K562 (cell line): ENCODE measurements around the gene WWTR1. TPM values are rescaled to one million over a fixed set of nuclear protein-coding genes. Genes with fewer than 3 reads are reported as not detected.
A peak's percentile ranks its signal among the peaks of the same experiment; 100 is the strongest.

Experiments
- ATAC-seq: fragments of 200-7000 bp; cut with Tn5 transposase; 3 replicates; pipeline ENCODE4 v1.9.1; 2020; ENCODE audit warnings: moderate library complexity
- BruUV-seq: library from RNA; stranded (reverse); fragments of 400-500 nt; replicated peaks from 2 replicates; lab custom pipeline; 2021; lab: Mats Ljungman, UMichigan
- CTCF ChIA-PET: fragments of 300-600 bp; formaldehyde crosslinking; extraction: SDS; loops from one replicate; lab custom pipeline; 2021; ENCODE audit warnings: low intra/inter-chr PET ratio; lab: Yijun Ruan, JAX
- POLR2A ChIA-PET: fragments of 300-600, 350-650 bp; sonication (Branson Sonifier 250); formaldehyde crosslinking; extraction: SDS; loops from one replicate; lab custom pipeline; 2021; ENCODE audit warnings: antibody characterized with exemption, inconsistent platforms; lab: Yijun Ruan, JAX
- DNase-seq, 4 experiments: peaks; one replicate each; pipeline versions ENCODE4 v3.0.0 to v3.0.0-alpha.2; 2011 to 2018; ENCODE audit warnings: low spot score in 3 of 4, mixed read lengths in 3 of 4; ENCODE audit errors: extremely low read depth in 1 of 4
- FAIRE-seq: peaks from 2 replicates; lab custom pipeline; 2011; peaks lifted over from hg19 to GRCh38; lab: Jason Lieb, UNC
- H2AFZ ChIP-seq: 2 replicates; pipeline ENCODE4 v1.6.0; 2011; ENCODE audit warnings: low read depth, low read length, control low read depth, inconsistent platforms
- H3K27ac ChIP-seq: fragments of 200-600 bp; 3 replicates; pipeline ENCODE4 v1.8.0; 2011; ENCODE audit warnings: low read depth, mild to moderate bottlenecking, control low read depth, inconsistent platforms, low read length, moderate library complexity, mixed read lengths; ENCODE audit errors: extremely low read depth
- H3K27me3 ChIP-seq, 2 experiments: fragments of 300-600 bp in 1 of 2; 2 replicates in 1 of 2; 3 replicates in 1 of 2; pipeline versions ENCODE4 v1.6.0 to v1.8.0; 2011; ENCODE audit warnings: inconsistent platforms in 2 of 2, low read length in 2 of 2, mild to moderate bottlenecking in 1 of 2, mixed read lengths in 1 of 2, moderate library complexity in 1 of 2; ENCODE audit not compliant: control insufficient read depth in 2 of 2, insufficient read depth in 2 of 2
- H3K36me3 ChIP-seq: fragments of 300-600 bp; 3 replicates; pipeline ENCODE4 v1.8.0; 2011; ENCODE audit warnings: mild to moderate bottlenecking, low read length, inconsistent platforms; ENCODE audit not compliant: control insufficient read depth, insufficient read depth
- H3K4me1 ChIP-seq, 2 experiments: fragments of 200-600 bp in 1 of 2; replicated peaks in 1 of 2; 2 replicates in 1 of 2; 3 replicates in 1 of 2; pipeline versions ENCODE4 v1.5.1 to v1.8.0; 2011; ENCODE audit warnings: inconsistent platforms in 2 of 2, low read length in 2 of 2, mild to moderate bottlenecking in 1 of 2, mixed read lengths in 1 of 2, moderate library complexity in 1 of 2; ENCODE audit not compliant: control insufficient read depth in 2 of 2, insufficient read depth in 2 of 2
- H3K4me2 ChIP-seq: 2 replicates; pipeline ENCODE4 v1.6.1; 2011; ENCODE audit warnings: low read length, control low read depth, inconsistent platforms, mixed read lengths; ENCODE audit not compliant: insufficient read depth
- H3K4me3 ChIP-seq: fragments of 200-600 bp; sonication (generic), shearing (Covaris generic); 2 replicates; pipeline ENCODE4 v1.5.1; 2016; ENCODE audit warnings: control low read depth, inconsistent platforms
- H3K79me2 ChIP-seq: fragments of 200-600 bp; 3 replicates; pipeline ENCODE4 v1.8.0; 2011; ENCODE audit warnings: low read length, inconsistent platforms; ENCODE audit not compliant: control insufficient read depth, insufficient read depth
- H3K9ac ChIP-seq, 2 experiments: 2 replicates each; pipeline versions ENCODE4 v1.6.0 to v1.6.1; 2011; ENCODE audit warnings: low read depth in 2 of 2, low read length in 2 of 2, control low read depth in 1 of 2, inconsistent platforms in 1 of 2, mild to moderate bottlenecking in 1 of 2, mixed read lengths in 1 of 2; ENCODE audit not compliant: insufficient read depth in 1 of 2
- H3K9me1 ChIP-seq: one replicate; pipeline ENCODE4 v1.6.0; 2011; ENCODE audit warnings: inconsistent platforms, mild to moderate bottlenecking, low read length, moderate library complexity; ENCODE audit not compliant: control insufficient read depth, insufficient read depth
- H3K9me3 ChIP-seq: replicated peaks from 2 replicates; pipeline ENCODE4 v1.5.1; 2011; ENCODE audit warnings: low read depth, low read length, inconsistent platforms; ENCODE audit not compliant: control insufficient read depth, insufficient read depth
- H4K20me1 ChIP-seq: replicated peaks from 2 replicates; pipeline ENCODE4 v1.6.1; 2011; ENCODE audit warnings: low read length, inconsistent platforms, mixed read lengths; ENCODE audit not compliant: control insufficient read depth, insufficient read depth
- C11orf30 ChIP-seq: fragments of 450-650 bp; IDR thresholded peaks from 2 replicates; pipeline ENCODE4 v1.6.1; 2016; ENCODE audit warnings: low read depth, mild to moderate bottlenecking
- CBFB ChIP-seq: sonication (generic); formaldehyde crosslinking; IDR thresholded peaks from 2 replicates; pipeline ENCODE4 v1.4.0; 2020; ENCODE audit warnings: mild to moderate bottlenecking, missing genetic modification reagents
- CREM ChIP-seq: IDR thresholded peaks from 2 replicates; pipeline ENCODE4 v1.6.1; 2014; ENCODE audit warnings: antibody characterized with exemption, low read depth
- CTCF ChIP-seq, 3 experiments: IDR thresholded peaks in 2 of 3; conservative IDR thresholded peaks in 1 of 3; 2 replicates each; pipeline ENCODE4 v1.5.1; 2011 to 2012; ENCODE audit warnings: low read length in 3 of 3, mild to moderate bottlenecking in 3 of 3, control low read depth in 2 of 3, improper control_type of control experiment in 1 of 3, inconsistent platforms in 1 of 3, low read depth in 1 of 3, mixed read lengths in 1 of 3, moderate library complexity in 1 of 3; ENCODE audit not compliant: insufficient read depth in 2 of 3
- ESRRA ChIP-seq: fragments of 450-650 bp; IDR thresholded peaks from 2 replicates; pipeline ENCODE4 v1.6.1; 2014; ENCODE audit warnings: low read depth, mild to moderate bottlenecking, moderate library complexity, borderline replicate concordance
- ETV6 ChIP-seq, 3 experiments: fragments of 150-350 bp in 1 of 3; sonication (generic) in 1 of 3; formaldehyde crosslinking in 1 of 3; IDR thresholded peaks; 2 replicates each; pipeline versions ENCODE4 v1.6.1 to v1.8.0; 2014 to 2022; ENCODE audit warnings: borderline replicate concordance in 2 of 3, low read depth in 2 of 3, antibody characterized with exemption in 1 of 3, low read length in 1 of 3, mild to moderate bottlenecking in 1 of 3, missing genetic modification reagents in 1 of 3
- EWSR1 ChIP-seq: fragments of 450-650 bp; IDR thresholded peaks from 2 replicates; pipeline ENCODE4 v1.6.1; 2018; ENCODE audit warnings: borderline replicate concordance, mild to moderate bottlenecking, low read depth, moderate library complexity; ENCODE audit not compliant: partially characterized antibody
- MAFF ChIP-seq: IDR thresholded peaks from 2 replicates; pipeline ENCODE4 v1.6.1; 2012; ENCODE audit warnings: low read length, improper control_type of control experiment
- NFE2 ChIP-seq: IDR thresholded peaks from 2 replicates; pipeline ENCODE4 v1.6.1; 2014; ENCODE audit warnings: antibody characterized with exemption, low read depth
- SMC3 ChIP-seq: conservative IDR thresholded peaks from 2 replicates; pipeline ENCODE4 v1.6.1; 2011; ENCODE audit warnings: low read depth, low read length, improper control_type of control experiment; ENCODE audit not compliant: insufficient read depth
- TCF7 ChIP-seq: sonication (generic); IDR thresholded peaks from 2 replicates; pipeline ENCODE4 v1.6.1; 2016; ENCODE audit warnings: antibody characterized with exemption, borderline replicate concordance
- ZBTB26 ChIP-seq: fragments of 450-650 bp; formaldehyde crosslinking; IDR thresholded peaks from 2 replicates; pipeline ENCODE4 v1.4.0; 2022; ENCODE audit warnings: missing genetic modification characterization
- ZNF253 ChIP-seq: fragments of 250-450 bp; sonication (Bioruptor Pico); conservative IDR thresholded peaks from 2 replicates; pipeline ENCODE4 v1.6.1; 2021; ENCODE audit warnings: mild to moderate bottlenecking
- ZNF263 ChIP-seq: sonication (generic); formaldehyde crosslinking; IDR thresholded peaks from 2 replicates; pipeline ENCODE4 v1.8.0; 2022; ENCODE audit warnings: mild to moderate bottlenecking, missing genetic modification reagents, borderline replicate concordance
- WGBS: fragments of 100-300 bp; shearing (Covaris generic); methylation state at CpG from one replicate; pipeline ENCODE4 v1.1.6; 2016; ENCODE audit warnings: low coverage, mixed read lengths; ENCODE audit not compliant: insufficient coverage; ENCODE audit errors: missing lambda C conversion rate; 5-methylcytosine and 5-hydroxymethylcytosine counted together
- in situ Hi-C: fragments of 300-500 bp; cut with MboI; formaldehyde crosslinking; loops from 4 replicates; pipeline ENCODE4 v1.15.0; 2018; ENCODE audit warnings: inconsistent platforms, mixed read lengths
- intact Hi-C: fragments of 100-400 bp; cut with micrococcal nuclease; formaldehyde crosslinking; loops from 2 replicates; pipeline ENCODE4 v1.14.2; 2022
- polyA plus RNA-seq, 8 experiments: library from polyadenylated mRNA; depleted of rRNA in 4 of 8; stranded (reverse) in 5 of 8; unstranded in 3 of 8; fragments of >200 nt; fragmentation: Nextera tagmentation in 2 of 8; fragmentation: Illumina TruSeq in 1 of 8; extraction: Ambion mirVana in 2 of 8; extraction: Trizol in 1 of 8; gene quantifications; 2 replicates each; pipeline versions ENCODE4 v1.2.1 to v1.2.3, GENCODE V29; 2011 to 2014; ENCODE audit warnings: inconsistent platforms in 1 of 8, missing spikeins in 1 of 8
- total RNA-seq, 7 experiments: library from RNA; depleted of rRNA in 6 of 7; stranded (reverse); fragments of >200 nt in 6 of 7; fragmentation: Illumina TruSeq in 2 of 7; extraction: Trizol in 2 of 7; gene quantifications; 2 replicates each; pipeline versions ENCODE4 v1.2.1 to v1.2.3, GENCODE V29; 2011 to 2021; ENCODE audit warnings: low replicate concordance in 1 of 7

WWTR1 gene
- total and polyA plus RNA-seq, 9 of the 15 experiments (the other 6 are each of a cell fraction or from before 2014, with no cell fraction given) = 0.04 to 1.5 (median 0.60) TPM

- intact Hi-C loops = loop anchor here (1.0 to 5.0 kb wide), 3 partner anchors 87 to 523 kb away; no protein-coding TSS in a partner anchor
- peak; percentile 92 for FAIRE-seq
- H3K27ac ChIP-seq = no peak overlapping the region
- TF ChIP-seq ZNF253 (CRISPR knock-in tag) = no peak
- TF ChIP-seq ZNF263 = no peak
- no peak for TF ChIP-seq NFE2
- peak; percentile 79 to 83 (median 82) for TF ChIP-seq CTCF (IDR thresholded peaks at IDR 0.05 in 2 of 3, conservative IDR thresholded peaks at IDR 0.05 in 1 of 3; ENCODE audit: insufficient read depth in 2 of 3, low read depth in 1 of 3, low read length in 3 of 3)
- TF ChIP-seq EWSR1 = no peak
- TF ChIP-seq ETV6 (IDR thresholded peaks at IDR 0.05; ENCODE audit: borderline replicate concordance in 1 of 2, low read depth in 2 of 2, low read length in 1 of 2) = no peak
- TF ChIP-seq ETV6 (CRISPR knock-in tag; IDR thresholded peaks at IDR 0.05; ENCODE audit: borderline replicate concordance) = no peak
- TF ChIP-seq CBFB (CRISPR knock-in tag) = 0 out of 2 replicates have a peak, but pooled peaks have one; percentile 52
- TF ChIP-seq MAFF = peak; percentile 21; the same call in 1 of the 2 replicates
- peak; percentile 61; the same call in 1 of the 2 replicates for TF ChIP-seq TCF7
- TF ChIP-seq SMC3 = peak; percentile 53
- no peak for TF ChIP-seq ZBTB26
- TF ChIP-seq C11orf30 = no peak
- peak; percentile 72; the same call in 1 of the 2 replicates for TF ChIP-seq ESRRA
- TF ChIP-seq CREM = 0 out of 2 replicates have a peak, but pooled peaks have one; percentile 34
Measured at GRCh38 chr3:149480326-149481017, 177.4 kb downstream of the WWTR1 start.

More at GRCh38 chr3:149480326-149481017, 177.4 kb downstream of the WWTR1 start:
- ChIA-PET POLR2A (interaction anchor here (0.6 to 0.7 kb wide), 2 partner anchors 11 to 47 kb away, joined by 3 read pairs; no protein-coding TSS in a partner anchor), CTCF (interaction anchor here (1.3 kb wide), 1 partner anchor 128 kb away, joined by 3 read pairs; no protein-coding TSS in a partner anchor)
- H3K4me1 ChIP-seq = no peaks in the 10 kb centered on the region
- in situ Hi-C loops = loop anchor here (10.0 to 25.0 kb wide), 2 partner anchors 366 to 518 kb away; no protein-coding TSS in a partner anchor
- 9% methylated on average over 15 of the region's 15 CpGs for WGBS
- H2AFZ ChIP-seq = no peak overlapping the region
- H3K9ac ChIP-seq = no peak overlapping the region
- no peaks in the 10 kb centered on the region for H3K79me2 ChIP-seq
- no peak overlapping the region for H3K4me3 ChIP-seq
- no peaks in the 10 kb centered on the region for H4K20me1 ChIP-seq
- H3K9me1 ChIP-seq = no peaks in the 10 kb centered on the region
- no TSS peak for BruUV-seq
- H3K4me2 ChIP-seq = no peak overlapping the region
- peak; percentile 65 to 72 (median 68) for DNase-seq
- ATAC-seq = peak; percentile 99
- H3K36me3 ChIP-seq = no peaks in the 10 kb centered on the region
- no peaks in the 10 kb centered on the region for H3K9me3 ChIP-seq
- peaks cover 0 to 4% of the 10 kb centered on the region in 2 experiments; a peak in 2 of 5 replicates for H3K27me3 ChIP-seq
